Glomerular visceral epithelial cell (primary cell): Measurements from ENCODE around the gene MAP3K4.
"Not testable (repeated sequence)": the region's sequence is repeated elsewhere in the genome, so short reads cannot be mapped to it uniquely, and the experiment has no call there.

ENCODE experiments used
- DNase-seq: peaks from one replicate; pipeline ENCODE4 v3.0.0-alpha.2; 2016; ENCODE audit errors: extremely low spot score

MAP3K4 gene

DNA sequence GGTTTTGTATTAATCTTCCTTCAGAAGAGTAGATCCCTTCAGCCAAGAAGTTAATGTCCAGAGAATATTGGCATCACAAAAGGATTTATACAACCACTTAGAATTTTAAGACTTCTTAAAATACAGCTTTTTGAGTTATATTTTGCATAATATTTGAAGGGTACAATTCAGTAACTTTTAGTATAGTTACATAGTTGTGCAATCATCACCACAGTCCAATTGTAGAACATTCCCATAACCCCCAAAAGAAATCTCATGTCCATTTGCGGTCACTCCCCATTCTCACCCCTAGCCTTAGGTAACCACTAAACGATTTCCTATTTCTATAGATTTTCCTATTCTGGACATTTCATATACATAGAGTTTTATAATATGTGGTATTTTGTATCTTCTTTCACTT, 126.4 kb downstream of the MAP3K4 start:
- DNase-seq: no peak

GRCh38 chr6:161123319-161123718, 131.8 kb downstream of the MAP3K4 start:
- DNase-seq: not testable (repeated sequence)

DNA sequence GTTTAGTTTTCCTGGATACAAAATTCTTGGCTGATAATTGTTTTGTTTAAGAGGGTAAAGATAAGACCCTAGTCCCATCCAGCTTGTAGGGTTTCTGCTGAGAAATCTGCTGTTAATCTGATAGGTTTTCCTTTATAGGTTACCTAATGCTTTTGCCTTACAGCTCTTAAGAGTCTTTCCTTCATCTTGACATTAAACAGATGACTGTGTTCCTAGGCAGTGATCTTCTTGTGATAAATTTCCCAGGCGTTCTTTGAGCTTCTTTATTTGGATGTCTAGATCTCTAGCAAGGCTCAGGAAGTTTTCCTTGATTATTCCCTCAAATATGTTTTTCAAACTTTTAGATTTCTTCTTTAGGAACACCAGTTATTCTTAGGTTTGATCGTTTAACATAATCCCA, 134.0 kb downstream of the MAP3K4 start:
- no peak for DNase-seq

- no peak for DNase-seq
These were observed 135.6 kb downstream of the MAP3K4 start for GRCh38 chr6:161127071-161127740.

- no peak for DNase-seq
These were observed 136.7 kb downstream of the MAP3K4 start for GRCh38 chr6:161128230-161128629.

DNA sequence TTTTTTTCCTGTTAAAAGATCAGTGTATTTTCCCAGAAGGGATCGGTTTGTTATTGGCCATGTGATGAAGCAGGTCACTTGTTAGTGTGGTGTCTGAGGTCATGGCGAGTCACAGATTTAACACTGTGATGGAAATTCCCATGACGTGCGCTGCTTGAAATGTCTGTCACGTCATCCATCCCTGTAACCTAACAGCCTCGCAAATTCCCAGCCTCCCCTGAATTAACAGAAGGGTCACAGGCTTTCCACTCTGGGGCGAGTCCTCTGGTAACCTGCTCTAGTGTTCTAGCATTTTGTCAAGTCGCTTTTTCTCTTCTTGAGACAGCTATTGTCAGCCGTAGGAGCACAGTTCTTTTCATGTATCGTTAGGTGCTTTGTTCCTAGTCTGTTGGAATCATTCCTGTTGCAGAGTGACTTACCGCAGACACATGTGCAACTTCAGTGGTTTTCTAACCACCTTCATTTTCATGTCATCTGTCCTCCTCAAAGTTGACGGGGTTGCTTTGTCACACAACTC, 137.2 kb downstream of the MAP3K4 start:
- DNase-seq: peak; percentile 73

DNA sequence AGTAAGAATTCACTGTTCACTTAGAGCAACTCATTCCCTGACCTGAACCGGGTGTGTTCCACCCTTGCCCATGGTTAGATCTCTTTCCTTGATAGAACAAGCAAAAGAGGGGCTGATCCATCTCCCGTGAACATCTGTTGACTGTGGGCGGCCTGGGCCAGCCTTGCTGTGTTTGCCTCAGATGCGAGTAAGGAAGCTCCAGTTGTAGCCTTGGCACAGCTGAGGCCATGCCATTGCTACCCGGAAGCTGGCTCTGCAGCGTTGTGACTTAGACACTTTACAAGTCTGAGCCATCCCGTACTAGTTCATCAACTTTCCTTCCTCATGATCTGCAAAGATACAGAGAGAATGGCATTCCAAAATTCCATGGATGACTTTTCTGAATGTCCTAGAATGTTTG, 139.0 kb downstream of the MAP3K4 start:
- no peak for DNase-seq

- DNase-seq: no peak
These were observed 139.6 kb downstream of the MAP3K4 start for GRCh38 chr6:161130967-161131766.

DNA sequence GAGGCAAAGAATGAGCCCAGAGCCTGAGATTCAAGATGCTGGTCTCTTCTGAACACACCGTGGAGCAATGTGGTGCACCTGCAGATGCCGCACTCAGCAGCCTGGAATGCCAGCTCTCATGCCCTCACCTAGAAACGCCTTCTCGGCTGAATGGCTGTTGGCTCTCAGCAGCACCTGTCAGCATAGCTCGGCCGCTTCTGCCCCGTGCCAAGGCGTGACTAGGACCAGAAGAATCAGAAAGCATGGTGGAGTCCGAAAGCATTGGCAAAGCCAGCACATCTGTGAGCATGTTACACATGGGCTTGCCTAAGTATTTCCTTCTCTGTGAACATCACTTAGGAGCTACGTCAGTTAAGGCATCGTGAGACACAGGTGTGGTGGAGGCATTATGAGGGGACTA, 140.8 kb downstream of the MAP3K4 start:
- no peak for DNase-seq

DNA sequence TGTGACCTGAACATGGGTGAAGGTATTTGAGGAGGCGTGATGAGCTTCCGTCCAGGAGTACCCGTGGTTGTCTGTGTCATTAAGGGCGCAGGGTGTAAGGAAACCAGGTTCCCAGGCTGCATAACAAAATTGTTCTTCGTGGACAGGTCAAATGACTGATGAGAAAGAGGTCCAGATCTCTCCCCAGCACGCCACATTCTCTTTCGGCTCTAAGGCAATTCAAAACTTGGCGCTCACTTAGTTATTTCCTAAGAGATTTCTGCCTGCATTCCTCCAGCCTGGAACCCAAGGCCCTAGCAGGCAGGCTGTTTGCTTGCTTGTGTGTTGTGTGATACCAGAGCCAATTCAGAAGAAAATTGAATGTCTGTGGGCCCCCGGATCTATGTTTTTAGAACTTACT, 142.4 kb downstream of the MAP3K4 start:
- no peak for DNase-seq

- no peak for DNase-seq
These were observed 143.2 kb downstream of the MAP3K4 start for GRCh38 chr6:161134550-161135298.

GRCh38 chr6:161135695-161136591, 144.4 kb downstream of the MAP3K4 start:
- DNase-seq: peak; percentile 54

GRCh38 chr6:161136655-161137054, 145.1 kb downstream of the MAP3K4 start:
- DNase-seq: no peak

- DNase-seq: no peak
These were observed 145.8 kb downstream of the MAP3K4 start for GRCh38 chr6:161137320-161137719.

DNA sequence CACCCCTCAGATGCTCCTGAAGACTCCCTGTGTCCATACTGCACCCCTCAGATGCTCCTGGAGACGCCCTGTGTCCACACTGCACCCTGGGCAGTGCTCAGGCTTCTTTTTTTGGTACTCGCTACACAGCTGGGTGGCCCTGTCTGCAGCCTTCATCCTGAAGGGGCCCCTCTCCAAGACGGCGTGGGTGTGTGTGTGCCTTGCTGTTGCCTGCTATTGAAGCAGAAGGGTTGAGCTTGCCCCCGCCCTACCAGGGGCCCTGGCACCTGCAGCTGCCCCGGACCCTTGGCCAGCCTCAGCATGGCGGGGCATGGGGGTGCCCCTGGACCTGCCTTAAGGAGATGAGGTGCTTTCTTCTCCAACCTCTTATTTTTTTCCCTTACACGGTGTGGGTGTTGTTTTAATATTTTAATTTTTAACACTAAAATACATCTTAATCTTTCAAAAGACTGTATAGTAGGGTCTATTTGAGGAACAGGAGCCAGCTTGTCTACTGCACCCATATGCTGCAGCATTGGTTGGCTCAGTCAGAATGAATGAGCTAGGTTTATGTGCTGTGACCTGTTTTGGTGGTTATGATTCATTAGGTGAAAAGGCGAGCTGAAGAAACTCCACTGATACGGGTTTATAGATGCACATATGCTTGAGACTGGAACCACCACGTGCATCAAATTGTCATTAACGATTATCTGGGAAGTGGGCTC, 146.4 kb downstream of the MAP3K4 start:
- DNase-seq: peak; percentile 40

- no peak for DNase-seq
These were observed 147.2 kb downstream of the MAP3K4 start for GRCh38 chr6:161138543-161139303.

DNA sequence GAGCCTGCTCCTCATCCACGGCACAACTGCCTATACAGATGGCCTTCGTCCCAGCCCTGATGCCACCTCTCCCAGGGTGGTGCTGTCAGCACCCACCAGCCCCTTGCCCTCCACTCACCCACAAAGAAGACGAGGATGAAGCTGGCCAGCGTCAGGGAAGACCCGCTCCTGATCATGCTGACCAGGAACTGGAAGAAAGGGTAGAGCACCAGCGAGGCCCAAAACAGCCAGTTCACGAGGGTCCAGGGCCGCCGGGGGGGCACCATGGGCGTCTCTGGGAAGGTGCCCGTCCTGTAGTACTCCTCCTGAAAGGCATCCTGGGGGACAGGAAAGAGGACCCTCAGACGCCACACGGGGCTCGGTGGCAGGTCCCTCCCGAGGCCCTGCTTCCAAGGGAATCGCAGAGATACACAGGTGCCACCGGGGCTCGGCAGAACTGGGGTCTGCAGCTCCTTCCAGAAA, 147.8 kb downstream of the MAP3K4 start:
- no peak for DNase-seq

- DNase-seq: no peak
These were observed 148.4 kb downstream of the MAP3K4 start for GRCh38 chr6:161139766-161140553.

DNA sequence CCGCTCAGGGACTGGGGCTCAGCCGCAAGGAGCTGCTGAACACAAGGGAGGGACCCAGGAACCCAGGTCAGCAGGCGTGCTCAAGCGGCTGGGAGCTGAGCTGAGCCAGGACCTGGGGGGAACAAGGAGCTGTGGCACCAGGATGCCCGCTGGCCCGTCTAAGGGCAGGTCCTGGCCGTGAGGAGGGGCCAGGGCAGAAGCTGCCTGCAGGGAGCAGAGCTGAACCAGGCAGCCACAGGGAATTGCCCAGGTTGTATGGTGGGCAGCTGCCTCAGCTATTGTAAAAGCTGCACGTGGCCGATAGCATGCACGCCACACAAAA, 148.9 kb downstream of the MAP3K4 start:
- DNase-seq: no peak
